Stimulated activated CD4-positive, alpha-beta T cell treated with anti-CD3 and anti-CD28 coated beads, TNF-alpha, amount 100 ng/mL, for 1 hour (primary cell): ENCODE results near the gene DBP.
A peak's percentile ranks its signal among the peaks of the same experiment; 100 is the strongest.

Experiments
- DNase-seq, 3 donors: peaks; one replicate each; pipeline ENCODE4 v3.0.0-alpha.2; 2020; ENCODE audit warnings: low read depth in 3 of 3, low spot score in 1 of 3

DBP gene

GRCh38 chr19:48628486-48629296 is 8.5 kb downstream of the DBP start:
- no peak for DNase-seq

GRCh38 chr19:48627865-48628314 is 9.3 kb downstream of the DBP start:
- no peak for DNase-seq

GRCh38 chr19:48627201-48627864 is 9.8 kb downstream of the DBP start:
- DNase-seq = no peak

GRCh38 chr19:48625891-48626327 is 11.3 kb downstream of the DBP start:
- no peak for DNase-seq

GRCh38 chr19:48624791-48625723 is 12.1 kb downstream of the DBP start:
- no peak for DNase-seq

- peak; percentile 89 to 95 (median 90) for DNase-seq
These were observed 13.0 kb downstream of the DBP start for GRCh38 chr19:48624067-48624594.

GRCh38 chr19:48623556-48624066 is 13.6 kb downstream of the DBP start:
- no peak for DNase-seq

- no peak for DNase-seq
These were observed 17.2 kb downstream of the DBP start for GRCh38 chr19:48619692-48620585.

GRCh38 chr19:48618916-48619691 is 18.1 kb downstream of the DBP start, which contains the start of the genes RPL18 and SPHK2:
TSS of gene RPL18 (minus strand) at chr19:48619178. CDS start at chr19:48619143, 35 bp downstream.
TSS of gene SPHK2 (plus strand) at chr19:48619506. CDS start at chr19:48620515, 1,009 bp downstream.
- DNase-seq = peak; percentile 89 to 94 (median 89)

- DNase-seq = peak in 1 of 3 donors; percentile 44
These were observed 18.8 kb downstream of the DBP start for GRCh38 chr19:48618278-48618915.

- DNase-seq = no peak
These were observed 19.8 kb downstream of the DBP start for GRCh38 chr19:48617146-48617937.

GRCh38 chr19:48616491-48617056 is 20.6 kb downstream of the DBP start:
- DNase-seq = no peak

- DNase-seq = no peak
These were observed 21.1 kb downstream of the DBP start for GRCh38 chr19:48616041-48616436.

GRCh38 chr19:48615231-48616040 is 21.7 kb downstream of the DBP start:
- DNase-seq = no peak

- no peak for DNase-seq
These were observed 22.5 kb downstream of the DBP start, which contains the start of gene FAM83E for GRCh38 chr19:48614436-48615230. TSS of gene FAM83E (minus strand) at chr19:48615076. CDS start at chr19:48613372, 1,704 bp downstream.
